GM21737 (cell line): ENCODE measurements around the gene GLIS1.
"Not testable (repeated sequence)": the region's sequence is repeated elsewhere in the genome, so short reads cannot be mapped to it uniquely, and the experiment has no call there.

Experiments used
- ATAC-seq: cut with Tn5 transposase; IDR thresholded peaks from one replicate; pipeline ENCODE4 v1.9.1; 2021; ENCODE audit warnings: mild to moderate bottlenecking, moderate library complexity; ENCODE audit not compliant: unreplicated experiment

The GLIS1 gene

GRCh38 chr1:53739109-53739681, at the start of gene GLIS1:
Gene GLIS1, minus strand, starts transcription at chr1:53739164. Its CDS starts 1,100 bp downstream, at chr1:53738064.
- peak; percentile 96 for ATAC-seq

GRCh38 chr1:53787655-53788054, 48.7 kb upstream of the GLIS1 start:
- no peak for ATAC-seq

GRCh38 chr1:53783056-53783455, 44.1 kb upstream of the GLIS1 start:
- ATAC-seq, result no peak

GRCh38 chr1:53781654-53782053, 42.7 kb upstream of the GLIS1 start:
- ATAC-seq, result no peak

- ATAC-seq, result no peak
Measured at GRCh38 chr1:53777272-53777671, 38.3 kb upstream of the GLIS1 start.

- no peak for ATAC-seq
Measured at GRCh38 chr1:53771648-53772047, 32.7 kb upstream of the GLIS1 start.

- no peak for ATAC-seq
Measured at GRCh38 chr1:53769780-53770179, 30.8 kb upstream of the GLIS1 start.

GRCh38 chr1:53769184-53769583, 30.2 kb upstream of the GLIS1 start:
- ATAC-seq, result no peak

- ATAC-seq, result no peak
Measured at GRCh38 chr1:53766831-53767405, 28.0 kb upstream of the GLIS1 start.

- no peak for ATAC-seq
Measured at GRCh38 chr1:53766194-53766742, 27.3 kb upstream of the GLIS1 start.

GRCh38 chr1:53765657-53766056, 26.7 kb upstream of the GLIS1 start:
- no peak for ATAC-seq

GRCh38 chr1:53763911-53764310, 24.9 kb upstream of the GLIS1 start:
- ATAC-seq, result no peak

GRCh38 chr1:53763461-53763860, 24.5 kb upstream of the GLIS1 start:
- ATAC-seq, result no peak

- ATAC-seq, result not testable (repeated sequence)
Measured at GRCh38 chr1:53760497-53760896, 21.5 kb upstream of the GLIS1 start.

- no peak for ATAC-seq
Measured at GRCh38 chr1:53755874-53756273, 16.9 kb upstream of the GLIS1 start.

GRCh38 chr1:53754484-53755312, 15.7 kb upstream of the GLIS1 start:
- no peak for ATAC-seq

GRCh38 chr1:53752281-53752680, 13.3 kb upstream of the GLIS1 start:
- ATAC-seq, result no peak

GRCh38 chr1:53747841-53748240, 8.9 kb upstream of the GLIS1 start:
- ATAC-seq, result no peak

GRCh38 chr1:53740621-53741105, 1.7 kb upstream of the GLIS1 start:
- no peak for ATAC-seq

GRCh38 chr1:53738205-53739108, 507 bp downstream of the GLIS1 start:
- ATAC-seq, result no peak
